Fibroblast of skin of abdomen (primary cell): Measurements from ENCODE around the gene FMO5.
"Not testable (repeated sequence)": the region's sequence is repeated elsewhere in the genome, so short reads cannot be mapped to it uniquely, and the experiment has no call there.

Experiments used
- DNase-seq: peaks from one replicate; pipeline ENCODE4 v3.0.0-alpha.2; 2013

Gene FMO5

DNA sequence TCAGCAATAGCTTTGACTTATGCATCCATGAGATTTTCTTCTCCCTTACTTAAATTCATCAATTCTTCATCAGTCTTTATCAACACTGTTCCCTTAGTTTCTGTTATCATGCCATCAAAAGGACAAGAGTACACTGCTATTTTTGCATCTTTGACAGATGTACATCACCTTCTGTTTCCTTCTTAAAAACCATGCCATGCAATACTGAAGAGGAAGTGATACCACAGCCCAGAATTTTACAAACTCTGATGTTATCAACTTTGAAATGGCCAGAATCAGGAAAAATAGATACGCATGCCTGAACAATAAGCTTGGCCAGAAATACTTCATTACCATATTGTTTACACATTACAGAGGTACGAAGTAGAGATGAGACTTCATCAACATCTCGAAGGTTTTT lies 21.1 kb downstream of the FMO5 start:
- DNase-seq: no peak

DNA sequence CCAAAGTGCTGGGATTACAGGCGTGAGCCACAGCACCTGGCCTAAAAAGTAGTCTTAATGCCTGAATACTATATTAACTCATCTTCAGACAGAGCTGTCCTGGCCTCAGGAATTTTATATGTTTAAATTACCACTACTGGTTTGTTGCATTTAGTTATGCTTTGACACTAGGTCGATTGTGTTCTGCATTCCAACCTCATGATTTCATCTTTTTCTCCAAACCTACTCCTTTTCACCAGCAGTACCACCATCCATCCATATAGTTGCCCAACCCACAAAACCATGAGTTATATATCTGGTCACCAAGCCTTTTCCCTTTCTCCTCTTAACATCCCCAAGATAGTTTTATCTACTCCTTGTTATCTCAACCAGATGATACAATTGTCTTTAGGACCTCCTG lies 22.6 kb downstream of the FMO5 start:
- no peak for DNase-seq

DNA sequence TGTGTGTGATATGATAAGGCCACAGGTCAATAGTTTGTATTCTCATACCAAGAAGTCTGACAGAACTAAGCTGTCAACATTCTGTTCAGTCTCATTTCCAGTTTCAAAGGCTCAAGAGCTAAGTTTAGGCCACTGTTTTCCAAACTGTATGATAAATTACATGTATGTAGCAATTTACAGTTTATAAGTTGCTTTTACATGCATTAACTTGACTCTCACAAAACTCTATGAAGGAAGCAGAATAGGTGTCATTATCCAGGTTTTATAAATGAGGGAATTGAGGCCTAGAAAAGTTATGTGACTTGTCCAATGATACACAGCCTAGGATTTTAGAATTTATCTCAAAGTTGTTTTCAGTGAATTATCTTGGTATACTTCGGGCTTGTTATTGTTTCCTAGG lies 23.4 kb downstream of the FMO5 start:
- no peak for DNase-seq

DNA sequence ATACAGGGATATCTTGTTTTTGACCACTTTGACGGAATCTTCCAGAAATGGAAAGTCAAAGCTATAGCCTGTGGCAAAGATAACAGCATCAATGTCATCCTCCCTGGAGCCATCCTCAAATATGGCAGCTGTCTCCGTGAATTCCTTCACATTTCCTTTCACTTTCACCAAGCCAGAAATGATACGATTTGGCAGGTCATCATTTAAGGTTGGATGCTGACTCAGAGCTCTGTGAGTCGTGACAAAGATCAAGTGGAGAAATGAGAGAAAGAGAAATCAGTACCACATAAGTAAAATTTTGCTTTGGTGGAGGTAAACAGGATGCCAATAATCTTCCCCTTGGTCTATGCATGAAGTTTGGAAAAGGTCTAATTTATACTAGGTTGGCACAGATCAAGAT lies 23.9 kb downstream of the FMO5 start:
- DNase-seq: peak; percentile 4

DNA sequence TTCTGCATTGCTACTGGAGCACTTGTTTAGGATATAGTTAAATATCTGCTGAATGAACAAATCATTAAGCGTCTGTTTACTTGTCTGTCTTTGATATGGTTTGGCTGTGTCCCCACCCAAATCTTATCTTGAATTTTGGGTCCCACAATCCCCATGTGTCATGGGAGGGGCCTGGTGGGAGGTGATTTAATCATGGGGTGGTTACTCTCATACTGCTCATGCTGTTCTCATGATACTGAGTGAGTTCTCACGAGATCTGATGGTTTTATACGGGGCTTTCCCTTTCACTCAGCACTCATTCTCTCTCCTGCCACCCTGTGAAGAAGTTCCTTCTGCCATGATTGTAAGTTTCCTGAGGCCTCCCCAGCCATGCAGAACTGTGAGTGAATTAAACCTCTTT lies 27.8 kb downstream of the FMO5 start:
- DNase-seq: not testable (repeated sequence)

DNA sequence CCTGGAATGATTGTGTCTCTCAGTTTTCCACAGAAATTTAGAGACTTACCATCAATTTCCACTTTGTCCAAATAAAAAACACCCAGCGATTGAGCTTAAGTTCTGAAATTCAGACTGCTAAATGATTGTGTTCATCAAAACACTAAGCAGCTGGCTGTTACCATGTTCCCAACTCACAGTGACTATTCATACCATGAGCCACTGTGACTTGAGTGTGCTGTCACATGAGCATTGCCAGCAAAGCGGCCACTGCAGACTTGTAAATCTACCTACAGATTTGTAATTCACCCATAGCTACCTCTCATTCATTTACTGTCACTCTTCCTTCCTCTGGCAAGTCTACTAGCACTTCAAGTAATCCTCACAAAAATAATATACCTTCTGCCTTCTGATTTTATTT lies 35.6 kb downstream of the FMO5 start:
- DNase-seq: no peak

DNA sequence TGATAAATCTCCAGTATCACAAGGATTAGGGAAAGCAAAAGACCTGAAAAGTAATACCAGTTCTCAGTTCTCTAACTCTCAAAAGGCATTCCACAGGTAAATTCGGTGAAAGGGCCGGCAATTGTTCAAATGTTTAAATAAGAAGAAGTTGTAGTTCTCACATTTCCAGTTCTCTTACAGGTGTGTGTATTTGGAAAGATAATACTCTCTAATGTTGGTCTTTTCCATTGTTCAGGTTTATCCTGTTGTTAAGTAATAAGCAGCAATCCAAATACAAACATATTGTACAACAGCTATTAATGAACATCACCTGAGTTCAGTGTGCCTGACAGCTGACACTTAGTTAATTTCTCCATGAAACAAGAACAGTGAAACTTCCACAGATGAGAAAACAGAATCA lies 39.7 kb downstream of the FMO5 start:
- DNase-seq: no peak

DNA sequence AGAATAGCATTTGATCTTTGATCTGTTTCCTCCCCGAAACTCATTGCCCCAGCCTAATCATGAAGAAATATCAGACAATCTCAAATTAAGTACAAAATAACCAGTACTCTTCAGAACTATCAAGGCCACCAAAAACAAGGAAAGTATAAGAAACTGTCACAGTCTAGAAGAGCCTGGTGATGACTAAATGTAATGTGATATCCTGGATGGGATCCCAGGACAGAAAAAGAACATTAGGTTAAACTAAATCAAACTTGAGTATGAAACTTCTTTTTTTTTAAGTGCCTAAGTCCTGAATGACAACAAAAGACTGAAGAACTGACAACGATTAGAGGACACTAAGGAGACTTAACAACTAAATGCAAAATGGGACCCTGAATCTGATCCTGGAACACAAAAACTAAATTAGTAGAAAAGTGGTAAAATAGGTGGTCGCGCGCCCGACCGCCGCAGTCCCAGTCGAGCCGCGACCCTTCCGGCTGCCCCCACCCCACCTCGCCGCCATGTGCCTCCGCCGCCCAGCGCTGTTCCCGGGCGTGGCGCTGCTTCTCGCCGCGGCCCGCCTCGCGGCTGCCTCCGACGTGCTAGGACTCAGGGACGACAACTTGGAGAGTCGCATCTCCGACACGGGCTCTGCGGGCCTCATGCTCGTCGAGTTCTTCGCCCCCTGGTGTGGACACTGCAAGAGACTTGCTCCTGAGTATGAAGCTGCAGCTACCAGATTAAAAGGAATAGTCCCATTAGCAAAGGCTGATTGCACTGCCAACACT lies 47.3 kb downstream of the FMO5 start:
- DNase-seq: peak; percentile 43

DNA sequence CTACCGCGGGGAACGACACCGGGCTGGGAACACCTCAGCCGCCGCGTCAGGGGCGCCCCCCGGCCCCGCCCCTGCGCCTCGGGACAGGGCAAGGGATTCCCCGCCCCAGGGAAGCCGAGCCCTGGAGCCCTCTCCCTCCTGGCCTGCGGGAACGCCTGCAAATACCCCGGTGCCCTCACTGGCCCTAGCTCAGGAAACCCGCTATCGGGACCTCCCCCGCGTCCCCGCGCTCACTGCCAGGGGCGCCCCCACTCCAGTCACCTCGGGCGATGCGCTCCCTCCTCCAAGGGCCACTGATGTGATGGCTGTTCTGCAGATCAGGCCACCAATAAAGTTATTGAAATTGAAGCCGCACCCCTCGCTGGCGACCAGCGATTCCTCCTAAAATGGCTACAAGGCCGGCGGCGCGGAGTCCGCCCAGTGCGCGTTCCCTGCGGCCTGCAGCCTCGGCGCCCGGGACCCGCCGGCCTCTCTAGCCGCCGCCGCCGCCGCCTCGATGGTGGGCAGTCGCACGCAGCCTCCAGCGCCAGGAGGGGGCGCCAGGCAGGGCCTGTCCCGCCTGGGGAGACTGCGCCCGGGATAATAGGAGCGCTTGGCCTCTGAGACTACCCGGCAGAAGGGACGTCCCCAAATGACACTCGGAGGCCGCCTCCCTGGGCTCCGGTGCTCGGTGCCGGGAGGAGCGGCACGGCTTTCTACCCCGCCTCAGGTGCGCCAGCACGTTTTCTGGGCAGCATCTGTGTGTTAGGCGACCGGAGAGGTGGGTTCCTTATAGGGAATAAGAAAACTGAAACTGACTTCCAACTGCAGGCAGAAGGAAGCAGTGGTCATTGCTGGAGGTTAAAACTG lies 52.7 kb downstream of the FMO5 start, which contains the start of gene PRKAB2:
Gene PRKAB2 (minus strand): TSS at position 303 of the 849 bp plus-strand sequence. CDS start 326 bp downstream, outside the sequence.
- DNase-seq: peak; percentile 98

DNA sequence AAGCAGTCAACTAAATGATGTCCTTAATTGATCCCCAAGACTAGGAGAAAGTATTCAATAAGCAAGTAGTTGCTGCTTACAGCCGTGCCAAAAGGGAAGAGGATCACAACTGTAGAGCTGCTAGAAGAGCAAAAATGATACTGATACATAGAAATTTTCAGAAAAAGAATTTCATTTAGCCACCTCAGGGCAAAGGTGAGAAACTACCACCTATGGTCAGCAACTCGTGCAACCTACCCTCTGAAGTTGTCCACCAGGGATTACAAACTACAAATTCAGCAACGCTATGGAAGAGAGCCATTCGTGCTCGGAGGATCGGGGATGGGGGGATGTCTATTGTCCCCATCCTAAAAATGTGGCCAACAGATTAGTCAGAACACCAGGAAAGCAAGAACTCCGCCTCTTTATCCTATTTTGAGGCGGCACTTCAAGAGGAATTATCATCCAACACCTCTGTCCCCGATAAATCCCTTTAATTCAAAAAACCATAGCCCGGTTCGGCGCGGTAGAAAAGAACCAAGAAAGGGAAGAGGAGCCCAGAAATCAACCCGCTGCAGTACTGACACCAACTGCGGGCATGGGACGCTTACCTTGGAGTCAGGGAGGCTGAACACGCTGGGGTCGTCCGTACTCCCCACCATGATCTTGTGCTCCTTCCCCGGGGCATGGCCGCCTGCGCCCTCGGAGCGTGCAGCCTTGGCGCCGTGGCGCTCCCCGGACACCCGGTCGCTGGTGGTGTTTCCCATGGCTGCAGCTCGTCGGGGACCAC lies 53.6 kb downstream of the FMO5 start:
- DNase-seq: peak; percentile 23

DNA sequence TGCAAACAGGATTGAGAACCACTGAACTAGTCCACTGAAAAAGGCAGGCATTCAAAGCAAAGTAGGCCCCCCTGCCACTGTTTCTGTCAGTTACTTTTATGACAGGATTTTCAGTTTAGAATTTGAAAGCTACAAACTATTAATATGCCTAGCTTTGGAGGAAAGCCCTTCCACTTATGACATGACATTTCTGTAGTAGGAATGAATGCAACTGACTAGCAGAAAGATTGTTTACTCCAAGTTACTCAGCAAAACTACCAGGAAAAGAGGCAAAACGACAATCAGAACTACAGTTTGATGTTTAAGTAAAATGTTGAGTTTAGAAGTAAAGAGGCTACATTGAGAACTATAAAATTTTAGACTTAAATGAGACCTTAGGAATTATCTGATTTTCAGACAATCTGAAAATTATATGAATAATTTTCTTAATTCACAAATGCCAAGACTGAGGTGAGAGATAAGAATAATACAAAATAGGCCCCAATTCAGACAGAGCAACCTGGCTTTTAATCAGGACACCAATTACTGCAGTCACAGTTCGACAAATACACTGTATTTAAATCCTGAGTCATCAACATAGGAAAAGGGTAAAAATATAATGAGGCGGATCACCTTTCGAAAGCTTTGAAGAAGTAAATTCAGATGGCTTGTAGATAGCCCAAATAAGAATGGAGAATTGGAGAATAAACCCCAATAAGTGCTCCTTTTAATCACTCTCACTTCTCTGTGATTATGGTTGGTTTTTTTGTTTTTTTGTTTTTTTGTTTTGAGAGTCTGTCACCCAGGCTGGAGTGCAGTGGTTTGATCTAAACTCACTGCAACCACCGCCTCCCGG lies 55.1 kb downstream of the FMO5 start:
- DNase-seq: no peak

DNA sequence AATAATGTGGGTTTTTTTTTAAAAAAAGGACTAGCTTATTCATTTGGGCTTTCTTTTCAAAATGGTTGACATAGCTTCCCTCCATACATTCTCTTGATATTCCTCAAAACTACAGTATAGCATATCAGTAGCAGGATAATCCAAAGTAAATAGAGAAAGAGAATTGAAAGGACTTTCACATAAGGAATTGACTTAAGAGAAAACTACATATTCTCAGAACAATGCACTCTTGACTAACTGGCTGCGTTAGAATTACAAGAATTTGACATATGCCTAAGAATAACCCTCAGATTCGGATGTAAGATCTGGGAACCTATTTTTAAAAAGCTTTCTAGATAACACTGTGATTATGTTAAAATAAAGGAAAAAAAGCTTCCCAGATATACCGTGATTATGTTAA lies 56.0 kb downstream of the FMO5 start:
- DNase-seq: peak; percentile 16

DNA sequence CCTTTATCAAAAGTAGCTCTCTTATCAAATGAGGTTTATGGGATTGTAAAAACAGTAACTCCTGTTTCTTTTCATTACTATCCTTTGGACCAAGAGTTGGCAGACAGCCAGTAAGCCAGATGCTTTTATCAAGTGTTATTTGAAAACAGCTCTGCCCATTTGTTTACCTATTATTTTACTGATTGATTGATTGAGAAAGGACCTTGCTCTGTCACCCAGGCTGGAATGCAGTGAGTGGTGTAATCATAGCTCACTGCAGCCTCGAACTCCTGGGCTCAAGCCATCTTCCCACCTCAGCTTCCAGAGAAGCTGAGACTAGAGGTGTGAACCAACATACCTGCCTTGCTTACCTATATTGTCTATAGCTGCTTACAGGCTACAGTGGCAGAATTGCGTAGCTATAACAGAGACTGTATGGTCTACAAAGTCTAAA lies 56.5 kb downstream of the FMO5 start:
- DNase-seq: peak; percentile 34

DNA sequence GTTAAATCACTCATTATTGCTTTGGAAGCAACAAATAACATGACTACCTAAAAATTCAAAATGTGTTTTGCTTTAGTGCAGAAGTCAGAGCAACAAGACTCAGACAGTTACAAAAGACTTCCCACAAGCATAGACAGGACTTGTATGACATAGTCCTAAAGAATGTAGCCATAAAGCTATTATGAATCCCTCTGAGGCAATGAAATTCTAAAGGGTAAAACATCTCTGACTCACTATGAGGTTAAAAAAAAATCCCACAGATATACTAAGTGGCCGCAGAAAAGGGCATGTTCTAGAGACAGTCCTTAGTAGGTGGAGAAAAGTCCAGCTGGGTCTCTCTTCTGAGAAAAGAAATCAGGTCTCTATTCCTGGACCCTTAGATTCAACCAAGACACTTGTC lies 57.8 kb downstream of the FMO5 start:
- DNase-seq: peak; percentile 96

DNA sequence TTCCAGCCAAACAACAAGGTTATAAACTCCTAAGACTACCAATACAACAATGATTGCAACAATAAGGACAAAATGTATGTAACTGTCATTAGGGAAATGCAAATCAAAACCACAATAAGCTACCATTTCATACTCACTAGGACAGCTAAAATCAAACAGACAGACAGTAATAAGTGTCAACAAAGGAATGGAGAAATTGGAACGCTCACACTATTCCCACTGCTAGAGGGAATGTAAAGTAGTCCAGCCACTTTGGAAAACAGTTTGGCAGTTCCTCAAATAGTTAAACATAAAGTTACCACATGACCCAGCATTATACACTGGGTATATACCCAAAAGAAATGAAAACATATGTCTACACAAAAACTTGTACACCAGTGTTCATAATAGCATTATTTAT lies 62.1 kb downstream of the FMO5 start:
- no peak for DNase-seq

DNA sequence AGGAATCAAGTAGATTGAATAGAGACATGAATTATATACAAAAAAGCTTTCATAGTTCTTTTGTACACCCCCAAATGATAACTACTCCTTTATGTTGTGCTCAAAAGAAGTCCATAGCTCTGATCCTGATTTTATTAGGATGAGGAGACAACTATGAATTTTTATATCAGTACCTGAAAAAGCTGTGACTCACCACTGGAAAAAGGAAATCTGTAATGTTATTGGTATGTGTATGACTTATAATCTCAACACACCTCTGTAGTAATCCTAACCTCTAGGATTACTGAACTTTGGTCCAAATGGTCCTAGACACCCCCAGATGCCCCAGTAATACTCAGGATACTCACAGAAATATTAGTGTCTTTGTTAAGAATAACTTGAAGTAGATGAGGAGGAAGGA lies 63.0 kb downstream of the FMO5 start:
- DNase-seq: no peak

DNA sequence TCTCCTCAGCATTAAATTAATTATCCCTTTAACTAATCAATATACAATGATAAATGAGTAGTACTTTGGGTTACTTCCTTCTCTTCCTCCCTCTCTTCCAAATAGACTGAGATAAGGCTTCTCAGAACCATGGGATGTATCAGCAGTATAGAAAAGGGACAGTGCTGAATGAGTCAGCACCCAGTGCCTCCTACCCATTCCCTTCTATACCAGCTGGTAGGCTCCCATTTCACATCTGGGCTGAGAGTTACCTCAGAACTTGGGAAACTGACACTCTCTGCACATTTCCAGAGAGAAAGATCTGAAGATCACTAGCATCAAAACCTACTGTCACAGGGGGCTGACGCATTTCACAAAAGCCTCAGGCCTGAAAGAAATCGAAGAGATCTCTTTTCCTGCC lies 68.0 kb downstream of the FMO5 start:
- peak; percentile 5 for DNase-seq

DNA sequence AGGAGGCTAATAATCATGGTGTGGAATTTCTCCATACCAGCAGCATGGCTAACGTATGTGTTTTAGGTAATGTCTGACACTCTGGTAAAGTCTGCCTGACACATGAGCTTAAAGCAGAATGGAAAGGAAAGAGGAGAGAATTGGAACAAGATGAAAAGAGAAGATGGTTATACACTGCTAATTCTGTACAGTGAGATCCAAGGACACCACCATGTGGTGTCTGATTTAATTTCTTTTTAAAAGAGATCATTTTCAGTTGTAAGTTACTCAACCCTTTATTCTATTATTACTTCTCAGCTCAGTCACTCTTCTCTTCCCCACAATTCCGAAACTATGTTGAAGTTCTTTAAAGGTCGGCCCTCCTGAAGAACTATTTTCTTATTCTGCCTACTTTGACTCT lies 68.5 kb downstream of the FMO5 start:
- DNase-seq: no peak

DNA sequence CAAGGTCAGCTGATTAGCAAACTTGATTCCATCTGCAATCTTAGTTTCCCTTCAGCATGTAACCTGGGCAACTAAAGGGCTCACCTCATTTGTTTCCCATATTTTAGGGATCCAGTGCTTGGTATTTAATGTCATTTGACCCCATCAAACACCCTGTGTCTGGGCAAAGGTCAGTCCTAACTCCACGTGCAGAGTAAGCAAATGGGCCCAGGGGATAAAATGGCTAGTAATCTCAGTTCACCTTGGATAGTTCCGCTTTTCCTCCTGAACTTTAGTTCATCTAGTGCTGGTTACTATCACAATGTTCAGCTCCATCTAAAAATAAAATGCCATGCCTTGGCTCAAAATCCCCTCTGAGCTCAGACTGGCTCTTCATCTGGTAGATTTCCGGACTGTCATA lies 72.4 kb downstream of the FMO5 start:
- DNase-seq: no peak

DNA sequence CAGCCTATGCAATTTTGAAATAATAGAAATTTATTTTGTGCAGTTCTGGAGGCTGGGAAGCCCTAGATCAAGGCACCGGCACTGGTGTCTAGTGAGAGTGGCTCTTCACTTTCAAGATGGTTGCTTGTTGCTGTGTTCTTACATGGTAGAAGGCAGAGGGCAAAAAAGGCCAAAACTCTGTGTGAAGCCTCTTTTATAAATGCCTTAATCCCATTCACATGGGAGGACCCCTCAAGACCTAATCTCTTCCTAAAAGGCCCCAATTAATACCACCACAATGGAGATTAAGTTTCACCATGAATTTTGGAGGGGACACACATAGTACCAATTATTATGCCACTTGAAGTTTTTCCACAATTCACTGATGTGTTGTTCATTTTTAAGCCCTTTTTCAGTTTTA lies 73.9 kb downstream of the FMO5 start:
- DNase-seq: no peak

DNA sequence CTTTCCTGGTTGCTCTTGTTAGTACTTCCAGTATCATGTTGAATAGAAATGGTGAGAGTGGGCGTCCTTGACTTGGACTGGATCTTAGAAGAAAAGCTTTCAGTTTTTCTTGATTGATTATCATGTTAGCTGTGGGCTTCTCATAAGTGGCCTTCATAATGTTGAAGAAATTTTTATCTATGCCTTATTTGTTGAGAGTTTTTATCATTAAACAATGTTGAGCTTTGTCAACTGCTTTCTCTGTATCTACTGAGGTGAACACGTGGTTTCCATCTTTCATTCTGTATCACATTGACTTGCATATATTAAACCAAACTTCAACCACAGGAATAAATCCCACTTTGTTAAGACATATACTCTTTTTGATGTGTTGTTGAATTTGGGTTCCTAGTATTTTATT lies 82.3 kb downstream of the FMO5 start:
- DNase-seq: no peak
